Panc1 (cell line): ENCODE measurements around the gene ADARB1. TPM values are rescaled to one million over a fixed set of nuclear protein-coding genes. Genes with fewer than 3 reads are reported as not detected.

Experiments
- ATAC-seq: fragments of 200-7000 bp; cut with Tn5 transposase; 2 replicates; pipeline ENCODE4 v1.9.1; 2020; ENCODE audit warnings: mild to moderate bottlenecking, moderate library complexity
- BruUV-seq: library from RNA; stranded (reverse); fragments of 400-500 nt; replicated peaks from 2 replicates; lab custom pipeline; 2021; lab: Mats Ljungman, UMichigan
- CTCF ChIA-PET: fragments of 300-600 bp; sonication (Branson Sonifier 250); formaldehyde crosslinking; loops from one replicate; lab custom pipeline; 2022; ENCODE audit warnings: antibody characterized with exemption; lab: Charles Lee
- POLR2A ChIA-PET: fragments of 300-600 bp; sonication (Branson Sonifier 250); formaldehyde crosslinking; loops from one replicate; lab custom pipeline; 2022; ENCODE audit warnings: antibody characterized with exemption; lab: Charles Lee
- DNase-seq: peaks from one replicate; pipeline ENCODE4 v3.0.0-alpha.2; 2010; ENCODE audit warnings: low read depth, low spot score
- H3K27ac ChIP-seq: 2 replicates; pipeline ENCODE4 v1.5.1; 2011; ENCODE audit warnings: mild to moderate bottlenecking, low read length, inconsistent platforms
- H3K27me3 ChIP-seq: fragments of 200-500 bp; sonication (Bioruptor generic); 2 replicates; pipeline ENCODE4 v1.6.0; 2014; ENCODE audit warnings: low read length, inconsistent platforms; ENCODE audit not compliant: control insufficient read depth, insufficient read depth
- H3K36me3 ChIP-seq: fragments of 200-500 bp; sonication (Bioruptor generic); 2 replicates; pipeline ENCODE4 v1.5.1; 2014; ENCODE audit warnings: inconsistent platforms, mild to moderate bottlenecking, low read length, moderate library complexity; ENCODE audit not compliant: control insufficient read depth, insufficient read depth
- H3K4me1 ChIP-seq: 2 replicates; pipeline ENCODE4 v1.5.1; 2011; ENCODE audit warnings: inconsistent platforms, mild to moderate bottlenecking, low read length, moderate library complexity; ENCODE audit not compliant: control insufficient read depth, insufficient read depth
- H3K4me3 ChIP-seq, 2 experiments: 2 replicates each; pipeline ENCODE4 v1.5.1; 2011 to 2012; ENCODE audit warnings: low read depth in 2 of 2, low read length in 2 of 2, mild to moderate bottlenecking in 2 of 2, inconsistent platforms in 1 of 2, moderate library complexity in 1 of 2
- H3K9me3 ChIP-seq: fragments of 200-500 bp; sonication (Bioruptor generic); 2 replicates; pipeline ENCODE4 v1.5.1; 2014; ENCODE audit warnings: low read depth, mild to moderate bottlenecking, inconsistent platforms, low read length, moderate library complexity; ENCODE audit not compliant: control insufficient read depth, insufficient read depth
- POLR2AphosphoS5 ChIP-seq: IDR thresholded peaks from 2 replicates; pipeline ENCODE4 v1.6.1; 2012; ENCODE audit warnings: mild to moderate bottlenecking, low read depth, low read length, moderate library complexity
- SIN3A ChIP-seq: IDR thresholded peaks from 2 replicates; pipeline ENCODE4 v1.6.1; 2012; ENCODE audit warnings: low read depth, mild to moderate bottlenecking, low read length, moderate library complexity, borderline replicate concordance; ENCODE audit not compliant: insufficient read depth
- TCF7L2 ChIP-seq: IDR thresholded peaks from 2 replicates; pipeline ENCODE4 v1.6.1; 2011; ENCODE audit warnings: mild to moderate bottlenecking, low read depth, low read length, inconsistent platforms
- in situ Hi-C: cut with HindIII; loops from 2 replicates; pipeline ENCODE4 v1.10.0; 2016; ENCODE audit warnings: low sequenced_read_pairs, low pct_unique_long_range_greater_than_20kb
- intact Hi-C: fragments of 100-400 bp; cut with micrococcal nuclease; formaldehyde crosslinking; loops from one replicate; pipeline ENCODE4 v1.10.0; 2022; ENCODE audit not compliant: unreplicated experiment
- total RNA-seq: library from RNA; stranded (reverse); gene quantifications from one replicate; pipeline ENCODE4 v1.2.1, GENCODE V29; 2021; ENCODE audit not compliant: unreplicated experiment
- TF ChIP-seq, protein P1 (sequence below), 2 experiments: IDR thresholded peaks; 2 replicates each; pipeline ENCODE4 v1.6.1; 2011 to 2012; ENCODE audit warnings: low read depth in 2 of 2, control low read depth in 1 of 2, low read length in 1 of 2, mild to moderate bottlenecking in 1 of 2, moderate library complexity in 1 of 2; ENCODE audit not compliant: insufficient read depth in 1 of 2
- TF ChIP-seq, protein P2 (sequence below): fragments of 450-650 bp; IDR thresholded peaks from 2 replicates; pipeline ENCODE4 v1.5.1; 2017; ENCODE audit warnings: mild to moderate bottlenecking

The ADARB1 gene
- total RNA-seq, 1 experiment from 2014 or later: 15.0 TPM

DNA sequence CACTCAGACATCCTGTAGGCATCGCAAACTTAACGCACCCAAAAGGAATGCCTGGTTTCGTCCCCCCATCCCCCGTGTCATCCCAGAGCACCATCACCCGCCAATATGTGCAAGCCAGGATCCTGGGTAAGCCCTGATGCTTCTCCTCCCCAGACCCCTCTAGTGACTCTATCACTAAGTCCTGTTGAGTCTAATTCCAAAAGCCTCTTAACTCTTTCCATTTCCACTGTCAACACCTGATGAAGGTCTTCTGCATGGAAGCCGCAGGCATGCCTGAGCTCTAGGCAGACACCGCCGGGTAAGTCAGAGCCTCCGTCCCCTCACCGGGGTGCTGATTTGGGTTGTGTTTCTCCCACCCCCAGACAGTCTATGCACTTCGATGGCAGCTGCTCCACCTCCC is 5.3 kb upstream of the ADARB1 start:
- H3K36me3 ChIP-seq: no peaks in the 10 kb centered on the region
- DNase-seq (no peak), ATAC-seq (no peak)
- in situ Hi-C loops (no loop called here), intact Hi-C loops (no loop called here)
- H3K4me3 ChIP-seq: no peak overlapping the region
- no peaks in the 10 kb centered on the region for H3K9me3 ChIP-seq
- no peak overlapping the region for H3K27ac ChIP-seq
- TF ChIP-seq TCF7L2 (no peak), SIN3A (no peak), POLR2AphosphoS5 (no peak)
- TF ChIP-seq, protein P1, sequence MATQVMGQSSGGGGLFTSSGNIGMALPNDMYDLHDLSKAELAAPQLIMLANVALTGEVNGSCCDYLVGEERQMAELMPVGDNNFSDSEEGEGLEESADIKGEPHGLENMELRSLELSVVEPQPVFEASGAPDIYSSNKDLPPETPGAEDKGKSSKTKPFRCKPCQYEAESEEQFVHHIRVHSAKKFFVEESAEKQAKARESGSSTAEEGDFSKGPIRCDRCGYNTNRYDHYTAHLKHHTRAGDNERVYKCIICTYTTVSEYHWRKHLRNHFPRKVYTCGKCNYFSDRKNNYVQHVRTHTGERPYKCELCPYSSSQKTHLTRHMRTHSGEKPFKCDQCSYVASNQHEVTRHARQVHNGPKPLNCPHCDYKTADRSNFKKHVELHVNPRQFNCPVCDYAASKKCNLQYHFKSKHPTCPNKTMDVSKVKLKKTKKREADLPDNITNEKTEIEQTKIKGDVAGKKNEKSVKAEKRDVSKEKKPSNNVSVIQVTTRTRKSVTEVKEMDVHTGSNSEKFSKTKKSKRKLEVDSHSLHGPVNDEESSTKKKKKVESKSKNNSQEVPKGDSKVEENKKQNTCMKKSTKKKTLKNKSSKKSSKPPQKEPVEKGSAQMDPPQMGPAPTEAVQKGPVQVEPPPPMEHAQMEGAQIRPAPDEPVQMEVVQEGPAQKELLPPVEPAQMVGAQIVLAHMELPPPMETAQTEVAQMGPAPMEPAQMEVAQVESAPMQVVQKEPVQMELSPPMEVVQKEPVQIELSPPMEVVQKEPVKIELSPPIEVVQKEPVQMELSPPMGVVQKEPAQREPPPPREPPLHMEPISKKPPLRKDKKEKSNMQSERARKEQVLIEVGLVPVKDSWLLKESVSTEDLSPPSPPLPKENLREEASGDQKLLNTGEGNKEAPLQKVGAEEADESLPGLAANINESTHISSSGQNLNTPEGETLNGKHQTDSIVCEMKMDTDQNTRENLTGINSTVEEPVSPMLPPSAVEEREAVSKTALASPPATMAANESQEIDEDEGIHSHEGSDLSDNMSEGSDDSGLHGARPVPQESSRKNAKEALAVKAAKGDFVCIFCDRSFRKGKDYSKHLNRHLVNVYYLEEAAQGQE (IDR thresholded peaks at IDR 0.05; ENCODE audit: insufficient read depth in 1 of 2, low read depth in 2 of 2, low read length in 1 of 2): no peak
- TF ChIP-seq, protein P2, sequence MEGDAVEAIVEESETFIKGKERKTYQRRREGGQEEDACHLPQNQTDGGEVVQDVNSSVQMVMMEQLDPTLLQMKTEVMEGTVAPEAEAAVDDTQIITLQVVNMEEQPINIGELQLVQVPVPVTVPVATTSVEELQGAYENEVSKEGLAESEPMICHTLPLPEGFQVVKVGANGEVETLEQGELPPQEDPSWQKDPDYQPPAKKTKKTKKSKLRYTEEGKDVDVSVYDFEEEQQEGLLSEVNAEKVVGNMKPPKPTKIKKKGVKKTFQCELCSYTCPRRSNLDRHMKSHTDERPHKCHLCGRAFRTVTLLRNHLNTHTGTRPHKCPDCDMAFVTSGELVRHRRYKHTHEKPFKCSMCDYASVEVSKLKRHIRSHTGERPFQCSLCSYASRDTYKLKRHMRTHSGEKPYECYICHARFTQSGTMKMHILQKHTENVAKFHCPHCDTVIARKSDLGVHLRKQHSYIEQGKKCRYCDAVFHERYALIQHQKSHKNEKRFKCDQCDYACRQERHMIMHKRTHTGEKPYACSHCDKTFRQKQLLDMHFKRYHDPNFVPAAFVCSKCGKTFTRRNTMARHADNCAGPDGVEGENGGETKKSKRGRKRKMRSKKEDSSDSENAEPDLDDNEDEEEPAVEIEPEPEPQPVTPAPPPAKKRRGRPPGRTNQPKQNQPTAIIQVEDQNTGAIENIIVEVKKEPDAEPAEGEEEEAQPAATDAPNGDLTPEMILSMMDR: no peak
- no peaks in the 10 kb centered on the region for H3K27me3 ChIP-seq
- BruUV-seq: no TSS peak
- H3K4me1 ChIP-seq: peaks cover 4% of the 10 kb centered on the region
- ChIA-PET CTCF (no interaction called here), POLR2A (no interaction called here)

DNA sequence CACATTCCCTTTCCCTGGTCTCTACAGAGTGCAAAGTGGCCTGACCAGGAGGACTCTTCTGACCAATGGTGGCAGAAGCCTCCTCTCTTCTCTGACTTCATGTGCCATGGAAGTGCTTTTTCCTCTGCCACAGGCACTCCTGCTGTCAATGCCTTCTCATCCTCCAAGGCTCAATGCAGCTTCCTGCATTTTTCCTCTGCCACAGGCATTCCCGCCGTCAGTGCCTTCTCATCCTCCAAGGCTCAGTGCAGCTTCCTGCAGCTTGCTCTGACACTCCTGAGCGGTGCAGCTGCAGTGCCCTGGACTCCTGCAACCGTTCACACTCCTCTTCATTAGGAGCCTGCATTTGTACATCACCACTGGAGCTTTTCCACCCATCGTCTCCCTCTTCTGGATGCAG is 4.7 kb upstream of the ADARB1 start:
- DNase-seq (no peak), ATAC-seq (no peak)
- intact Hi-C loops (no loop called here), in situ Hi-C loops (no loop called here)
- H3K9me3 ChIP-seq: no peaks in the 10 kb centered on the region
- ChIA-PET CTCF (no interaction called here), POLR2A (no interaction called here)
- peaks cover 4% of the 10 kb centered on the region for H3K4me1 ChIP-seq
- H3K27ac ChIP-seq: no peak overlapping the region
- H3K36me3 ChIP-seq: no peaks in the 10 kb centered on the region
- TF ChIP-seq, protein P2: no peak
- TF ChIP-seq TCF7L2 (no peak), SIN3A (no peak), POLR2AphosphoS5 (no peak)
- TF ChIP-seq, protein P1 (IDR thresholded peaks at IDR 0.05; ENCODE audit: insufficient read depth in 1 of 2, low read depth in 2 of 2, low read length in 1 of 2): no peak
- no TSS peak for BruUV-seq
- no peak overlapping the region for H3K4me3 ChIP-seq
- H3K27me3 ChIP-seq: no peaks in the 10 kb centered on the region
